Lung (tissue), 12 donors: ENCODE data around the gene REXO1. TPM values are rescaled to one million over a fixed set of nuclear protein-coding genes. Genes with fewer than 3 reads are reported as not detected.

Experiments
- ATAC-seq: fragments of 200-7000 bp; cut with Tn5 transposase; one replicate; pipeline ENCODE4 v1.9.1; 2020; ENCODE audit warnings: moderate number of reproducible peaks; ENCODE audit not compliant: insufficient read depth, low FRiP score
- DNase-seq, 3 donors: peaks; one replicate each; pipeline ENCODE4 v3.0.0-alpha.2; 2013 to 2017
- H3K27ac ChIP-seq, 2 donors: one replicate each; pipeline ENCODE4 v1.5.1; 2013; ENCODE audit warnings: mild to moderate bottlenecking in 2 of 2, moderate library complexity in 2 of 2, control low read depth in 1 of 2, inconsistent platforms in 1 of 2, low read depth in 1 of 2, low read length in 1 of 2
- H3K27me3 ChIP-seq, 3 donors: one replicate each; pipeline ENCODE4 v1.5.1; 2013; ENCODE audit warnings: low read length in 2 of 3; ENCODE audit not compliant: control insufficient read depth in 3 of 3, insufficient read depth in 3 of 3
- H3K36me3 ChIP-seq, 4 donors: one replicate each; pipeline ENCODE4 v1.5.1; 2013; ENCODE audit warnings: low read length in 4 of 4, mild to moderate bottlenecking in 1 of 4, moderate library complexity in 1 of 4; ENCODE audit not compliant: control insufficient read depth in 4 of 4, insufficient read depth in 4 of 4
- H3K4me1 ChIP-seq, 5 donors: one replicate each; pipeline ENCODE4 v1.5.1; 2013; ENCODE audit warnings: low read length in 5 of 5, mild to moderate bottlenecking in 2 of 5, moderate library complexity in 1 of 5; ENCODE audit not compliant: control insufficient read depth in 5 of 5, insufficient read depth in 5 of 5
- H3K4me3 ChIP-seq: one replicate; pipeline ENCODE4 v1.5.1; 2013; ENCODE audit warnings: mild to moderate bottlenecking, control low read depth, moderate library complexity
- H3K9ac ChIP-seq, 2 donors: one replicate each; pipeline ENCODE4 v1.5.1; 2013; ENCODE audit warnings: low read length in 2 of 2, control low read depth in 1 of 2; ENCODE audit not compliant: insufficient read depth in 1 of 2
- H3K9me3 ChIP-seq, 4 donors: one replicate each; pipeline ENCODE4 v1.5.1; 2013; ENCODE audit warnings: low read length in 3 of 4, mild to moderate bottlenecking in 1 of 4, moderate library complexity in 1 of 4; ENCODE audit not compliant: control insufficient read depth in 4 of 4, insufficient read depth in 3 of 4
- CTCF ChIP-seq: IDR thresholded peaks from 2 replicates; pipeline ENCODE4 v1.5.1; 2012; ENCODE audit warnings: mild to moderate bottlenecking; ENCODE audit errors: control extremely low read depth, extremely low read depth
- WGBS, 2 donors: extraction: QIAGEN DNeasy Blood & Tissue Kit; methylation state at CpG; one replicate each; pipeline ENCODE4 v1.1.7; 2013; 5-methylcytosine and 5-hydroxymethylcytosine counted together
- polyA plus RNA-seq, 2 donors: library from polyadenylated mRNA; stranded (reverse); fragments of 200-250 nt; gene quantifications; one replicate each; pipeline ENCODE4 v1.2.1, GENCODE V29; 2013
- total RNA-seq, 2 donors: library from RNA; depleted of rRNA in 1 of 2; stranded (reverse); fragments of >200 nt in 1 of 2; gene quantifications; one replicate each; pipeline ENCODE4 v1.2.1, GENCODE V29; 2014 to 2021
- donor health status: control.
- donor health status: control.
- donor health status: Bipolar disorder and iron deficiency.
- donor health status: healthy.
- donor health status: DM: yes; HTN: yes; CAD: no.

The REXO1 gene
- total and polyA plus RNA-seq, 4 donors: 15.6 to 40.3 (median 27.2) TPM

GRCh38 chr19:1817553-1818179 is 30.6 kb downstream of the REXO1 start:
- no peak for DNase-seq
- Histone ChIP-seq H3K4me1 (peaks cover 0 to 17% (median 3%) of the 10 kb centered on the region in 5 donors), H3K9me3 (no peaks in the 10 kb centered on the region), H3K27me3 (no peaks in the 10 kb centered on the region), H3K36me3 (peaks cover 10 to 73% (median 13%) of the 10 kb centered on the region in 4 donors), H3K9ac (no peak overlapping the region), H3K4me3 (no peak overlapping the region), H3K27ac (no peak overlapping the region)
- TF ChIP-seq CTCF: no peak
- WGBS, 2 donors: 94 to 95% methylated on average over 25 of the region's 25 CpGs
- no peak for ATAC-seq

- peaks cover 10 to 64% (median 13%) of the 10 kb centered on the region in 4 donors for H3K36me3 ChIP-seq
- no peak for DNase-seq
- no peak for ATAC-seq
- H3K4me3 ChIP-seq: no peak overlapping the region
- H3K9ac ChIP-seq: no peak overlapping the region
- H3K27ac ChIP-seq: no peak overlapping the region
- peaks cover 0 to 18% (median 3%) of the 10 kb centered on the region in 5 donors for H3K4me1 ChIP-seq
- H3K27me3 ChIP-seq: no peaks in the 10 kb centered on the region
- WGBS, 2 donors: 93% methylated on average over 36 of the region's 36 CpGs
- H3K9me3 ChIP-seq: no peaks in the 10 kb centered on the region
- TF ChIP-seq CTCF: no peak
These were observed 31.6 kb downstream of the REXO1 start for GRCh38 chr19:1816530-1817298.

- Histone ChIP-seq H3K36me3 (peaks cover 10 to 59% (median 13%) of the 10 kb centered on the region in 4 donors), H3K9me3 (no peaks in the 10 kb centered on the region), H3K9ac (no peak overlapping the region), H3K27me3 (no peaks in the 10 kb centered on the region), H3K4me1 (peaks cover 0 to 18% (median 3%) of the 10 kb centered on the region in 5 donors), H3K27ac (no peak overlapping the region), H3K4me3 (no peak overlapping the region)
- no peak for TF ChIP-seq CTCF
- WGBS, 2 donors: 93 to 94% methylated on average over 60 to 61 of the region's 61 CpGs
- no peak for ATAC-seq
- DNase-seq: no peak
These were observed 32.4 kb downstream of the REXO1 start for GRCh38 chr19:1815605-1816529.
